Body of pancreas (tissue), 4 donors: ENCODE data around the gene SLC15A2. TPM values are rescaled to one million over a fixed set of nuclear protein-coding genes. Genes with fewer than 3 reads are reported as not detected.

ENCODE experiments used
- ATAC-seq: fragments of 150-250 bp; one replicate; pipeline ENCODE4 v1.9.1; 2016
- DNase-seq, 4 donors: peaks; one replicate each; pipeline ENCODE4 v3.0.0-alpha.2; 2019
- H3K27ac ChIP-seq, 4 donors: fragments of 200-600 bp; sonication (generic); 1 replicate in 3 of 4; 2 replicates in 1 of 4; pipeline versions ENCODE4 v1.5.1 to v1.6.1; 2016 to 2019; ENCODE audit warnings: mild to moderate bottlenecking in 1 of 4, mixed read lengths in 1 of 4, moderate library complexity in 1 of 4
- H3K27me3 ChIP-seq, 2 donors: fragments of 200-600 bp; sonication (generic); one replicate each; pipeline ENCODE4 v1.6.0; 2016; ENCODE audit warnings: mild to moderate bottlenecking in 1 of 2
- H3K36me3 ChIP-seq, 2 donors: fragments of 200-600 bp; sonication (generic); replicated peaks in 1 of 2; 2 replicates each; pipeline ENCODE4 v1.5.1; 2016; ENCODE audit warnings: low read depth in 2 of 2; ENCODE audit not compliant: insufficient read depth in 1 of 2
- H3K4me1 ChIP-seq: fragments of 200-600 bp; sonication (generic); one replicate; pipeline ENCODE4 v1.6.0; 2016
- H3K4me3 ChIP-seq, 2 donors: fragments of 200-600 bp; sonication (generic); 1 replicate in 1 of 2; 2 replicates in 1 of 2; pipeline ENCODE4 v1.5.1; 2016 to 2019
- H3K9me3 ChIP-seq, 3 donors: fragments of 200-600 bp; sonication (generic); 1 replicate in 2 of 3; 2 replicates in 1 of 3; pipeline ENCODE4 v1.5.1; 2016
- CTCF ChIP-seq, 7 experiments: fragments of 450-650 bp in 4 of 7; fragments of 200-600 bp in 3 of 7; sonication (generic) in 3 of 7; IDR thresholded peaks; one replicate each; pipeline ENCODE4 v1.5.1; 2016 to 2019; ENCODE audit warnings: antibody characterized with exemption in 7 of 7
- POLR2A ChIP-seq, 3 donors: fragments of 450-650 bp; IDR thresholded peaks; one replicate each; pipeline ENCODE4 v1.6.1; 2016; ENCODE audit warnings: antibody characterized with exemption in 3 of 3, mild to moderate bottlenecking in 2 of 3
- WGBS, 2 donors: methylation state at CpG; one replicate each; pipeline ENCODE4 v1.1.5; 2017; 5-methylcytosine and 5-hydroxymethylcytosine counted together
- intact Hi-C: fragments of 100-400 bp; cut with DNase I; formaldehyde crosslinking; loops from one replicate; pipeline ENCODE4 v1.15.1; 2023
- total RNA-seq, 2 donors: library from RNA; depleted of rRNA; stranded (reverse); fragments of >200 nt; gene quantifications; one replicate each; pipeline ENCODE4 v1.1.0, GENCODE V29; 2016

Gene SLC15A2
- total RNA-seq, 2 donors from 2014 or later = 2.3 TPM

- 19% methylated on average over 4 of the region's 4 CpGs for WGBS, 2 donors
- DNase-seq (peak; percentile 54 to 74 (median 68)), ATAC-seq (peak; percentile 89)
- Histone ChIP-seq H3K4me1 (peaks cover 28% of the 10 kb centered on the region), H3K27ac (peak overlapping the region; percentile 56 to 71 (median 68)), H3K4me3 (no peak overlapping the region), H3K27me3 (no peaks in the 10 kb centered on the region), H3K36me3 (no peaks in the 10 kb centered on the region), H3K9me3 (no peaks in the 10 kb centered on the region)
- no peak for TF ChIP-seq CTCF (IDR thresholded peaks at IDR 0.05)
- TF ChIP-seq POLR2A (IDR thresholded peaks at IDR 0.05) = no peak
- intact Hi-C loops = no loop called here
These were observed 48.0 kb downstream of the SLC15A2 start for GRCh38 chr3:121942116-121942786.

- ATAC-seq (peak; percentile 39), DNase-seq (no peak)
- peak overlapping the region in 2 of 4 donors; percentile 56 to 71 for H3K27ac ChIP-seq
These were observed 49.2 kb downstream of the SLC15A2 start for GRCh38 chr3:121943431-121943830.

GRCh38 chr3:121948641-121949040, 54.4 kb downstream of the SLC15A2 start:
- no peak for DNase-seq
- Histone ChIP-seq H3K4me3 (no peak overlapping the region), H3K9me3 (no peaks in the 10 kb centered on the region), H3K27ac (no peak overlapping the region), H3K36me3 (no peaks in the 10 kb centered on the region), H3K4me1 (peaks cover 18% of the 10 kb centered on the region), H3K27me3 (no peaks in the 10 kb centered on the region)
- ATAC-seq = no peak
- no peak for TF ChIP-seq POLR2A (IDR thresholded peaks at IDR 0.05)
- TF ChIP-seq CTCF (IDR thresholded peaks at IDR 0.05) = no peak
- intact Hi-C loops = no loop called here
- WGBS, 2 donors = 82 to 91% methylated on average over 1 of the region's 1 CpG

More at GRCh38 chr3:121943431-121943830, 49.2 kb downstream of the SLC15A2 start:
- no peak overlapping the region for H3K4me3 ChIP-seq
- H3K9me3 ChIP-seq = no peaks in the 10 kb centered on the region
- H3K27me3 ChIP-seq = no peaks in the 10 kb centered on the region
- no peaks in the 10 kb centered on the region for H3K36me3 ChIP-seq
- TF ChIP-seq CTCF (IDR thresholded peaks at IDR 0.05) = no peak
- no peak for TF ChIP-seq POLR2A (IDR thresholded peaks at IDR 0.05)
- intact Hi-C loops = no loop called here
- peaks cover 28% of the 10 kb centered on the region for H3K4me1 ChIP-seq

GRCh38 chr3:121951291-121951919, 57.2 kb downstream of the SLC15A2 start:
- DNase-seq (peak in 3 of 4 donors; percentile 33 to 47 (median 39)), ATAC-seq (peak; percentile 90)
- TF ChIP-seq POLR2A (IDR thresholded peaks at IDR 0.05) (no peak), CTCF (IDR thresholded peaks at IDR 0.05) (peak in 1 of 7 experiments; percentile 18)
- 3 to 14% methylated on average over 1 of the region's 1 CpG for WGBS, 2 donors
- H3K4me3 ChIP-seq = no peak overlapping the region
- no peaks in the 10 kb centered on the region for H3K27me3 ChIP-seq
- H3K4me1 ChIP-seq = peaks cover 17% of the 10 kb centered on the region
- peak overlapping the region in 3 of 4 donors; percentile 3 to 67 (median 46) for H3K27ac ChIP-seq
- intact Hi-C loops = no loop called here
- H3K36me3 ChIP-seq = no peaks in the 10 kb centered on the region
- no peaks in the 10 kb centered on the region for H3K9me3 ChIP-seq
